IMR-90 (cell line): ENCODE results near the gene ZNF385C. TPM values are rescaled to one million over a fixed set of nuclear protein-coding genes. Genes with fewer than 3 reads are reported as not detected.

Source experiments
- ATAC-seq: fragments of 200-7000 bp; cut with Tn5 transposase; 2 replicates; pipeline ENCODE4 v1.9.1; 2020; ENCODE audit warnings: low read depth, mild to moderate bottlenecking, moderate library complexity
- BruUV-seq: library from RNA; stranded (reverse); fragments of 400-500 nt; replicated peaks from 2 replicates; lab custom pipeline; 2021; lab: Mats Ljungman, UMichigan
- CTCF ChIA-PET: fragments of 300-600 bp; formaldehyde crosslinking; extraction: SDS; loops from one replicate; lab custom pipeline; 2021; ENCODE audit warnings: antibody characterized with exemption; lab: Yijun Ruan, JAX
- POLR2A ChIA-PET: fragments of 300-600 bp; sonication (Branson Sonifier 250); formaldehyde crosslinking; loops from one replicate; lab custom pipeline; 2022; ENCODE audit warnings: antibody characterized with exemption; ENCODE audit not compliant: unreplicated experiment; lab: Charles Lee
- DNase-seq: peaks from one replicate; pipeline ENCODE4 v3.0.0; 2013
- H2AFZ ChIP-seq: replicated peaks from 2 replicates; pipeline ENCODE3; 2013; ENCODE audit warnings: low read length, mild to moderate bottlenecking; ENCODE audit not compliant: poor library complexity
- H2AK5ac ChIP-seq: 2 replicates; pipeline ENCODE4 v1.6.1; 2013; ENCODE audit warnings: low read depth, low read length, inconsistent platforms
- H2AK9ac ChIP-seq: replicated peaks from 2 replicates; pipeline ENCODE3; 2013; ENCODE audit warnings: mild to moderate bottlenecking, low read depth, low read length, moderate library complexity; ENCODE audit not compliant: poor library complexity
- H2BK120ac ChIP-seq: 2 replicates; pipeline ENCODE4 v1.6.1; 2013; ENCODE audit warnings: low read depth, low read length, inconsistent platforms
- H2BK15ac ChIP-seq: 3 replicates; pipeline ENCODE4 v1.6.1; 2013; ENCODE audit warnings: low read depth, low read length, inconsistent platforms
- H2BK20ac ChIP-seq: 2 replicates; pipeline ENCODE4 v1.6.1; 2013; ENCODE audit warnings: low read depth, mild to moderate bottlenecking, inconsistent platforms, low read length, moderate library complexity
- H2BK5ac ChIP-seq: 2 replicates; pipeline ENCODE4 v1.6.1; 2013; ENCODE audit warnings: mild to moderate bottlenecking, low read depth, low read length, inconsistent platforms; ENCODE audit not compliant: poor library complexity, severe bottlenecking
- H3K14ac ChIP-seq: replicated peaks from 2 replicates; pipeline ENCODE4 v1.6.1; 2013; ENCODE audit warnings: low read depth, low read length, inconsistent platforms
- H3K18ac ChIP-seq: 2 replicates; pipeline ENCODE4 v1.6.1; 2013; ENCODE audit warnings: low read depth, low read length, control low read depth
- H3K23ac ChIP-seq: 2 replicates; pipeline ENCODE4 v1.6.1; 2013; ENCODE audit warnings: low read depth, low read length, inconsistent platforms
- H3K27ac ChIP-seq: 2 replicates; pipeline ENCODE4 v1.5.1; 2013; ENCODE audit warnings: mild to moderate bottlenecking, control low read depth, low read length; ENCODE audit not compliant: insufficient read depth
- H3K27me3 ChIP-seq: 2 replicates; pipeline ENCODE4 v1.6.1; 2013; ENCODE audit warnings: low read length; ENCODE audit not compliant: control insufficient read depth, insufficient read depth
- H3K36me3 ChIP-seq: 2 replicates; pipeline ENCODE4 v1.6.1; 2013; ENCODE audit warnings: low read length, mixed read lengths; ENCODE audit not compliant: control insufficient read depth, insufficient read depth
- H3K4ac ChIP-seq: 2 replicates; pipeline ENCODE4 v1.6.1; 2013; ENCODE audit warnings: low read depth, low read length, inconsistent platforms
- H3K4me1 ChIP-seq: 2 replicates; pipeline ENCODE4 v1.6.1; 2013; ENCODE audit warnings: low read length, mixed read lengths; ENCODE audit not compliant: control insufficient read depth, insufficient read depth
- H3K4me2 ChIP-seq: 2 replicates; pipeline ENCODE4 v1.6.1; 2013; ENCODE audit warnings: low read depth, mild to moderate bottlenecking, control low read depth, low read length, moderate library complexity
- H3K4me3 ChIP-seq: 2 replicates; pipeline ENCODE4 v1.5.1; 2013; ENCODE audit warnings: low read depth, mild to moderate bottlenecking, control low read depth, low read length, moderate library complexity; ENCODE audit not compliant: insufficient read depth
- H3K56ac ChIP-seq: 2 replicates; pipeline ENCODE4 v1.6.1; 2013; ENCODE audit warnings: low read length, inconsistent platforms; ENCODE audit not compliant: insufficient read depth; ENCODE audit errors: extremely low read depth
- H3K79me1 ChIP-seq, 2 experiments: 2 replicates each; pipeline ENCODE4 v1.6.1; 2013; ENCODE audit warnings: low read length in 2 of 2, inconsistent platforms in 1 of 2, low read depth in 1 of 2
- H3K9ac ChIP-seq: 2 replicates; pipeline ENCODE4 v1.6.1; 2013; ENCODE audit warnings: low read depth, low read length, control low read depth
- H3K9me1 ChIP-seq: 2 replicates; pipeline ENCODE4 v1.6.1; 2013; ENCODE audit warnings: low read length, inconsistent platforms; ENCODE audit not compliant: insufficient read depth
- H3K9me3 ChIP-seq: 2 replicates; pipeline ENCODE4 v1.6.1; 2013; ENCODE audit warnings: low read length; ENCODE audit not compliant: control insufficient read depth, insufficient read depth
- H4K20me1 ChIP-seq: 2 replicates; pipeline ENCODE4 v1.6.1; 2013; ENCODE audit warnings: low read length, inconsistent platforms; ENCODE audit not compliant: insufficient read depth
- H4K5ac ChIP-seq: 2 replicates; pipeline ENCODE4 v1.6.1; 2013; ENCODE audit warnings: mild to moderate bottlenecking, low read depth, low read length, control low read depth
- H4K8ac ChIP-seq, 2 experiments: 2 replicates each; pipeline ENCODE4 v1.6.1; 2013; ENCODE audit warnings: low read depth in 2 of 2, low read length in 2 of 2, control low read depth in 1 of 2, inconsistent platforms in 1 of 2
- H4K91ac ChIP-seq: 2 replicates; pipeline ENCODE4 v1.6.1; 2013; ENCODE audit warnings: low read depth, low read length, inconsistent platforms; ENCODE audit not compliant: insufficient read depth
- RCOR1 ChIP-seq: IDR thresholded peaks from 2 replicates; pipeline ENCODE4 v1.6.1; 2012; ENCODE audit warnings: mild to moderate bottlenecking, low read length, improper control_type of control experiment; ENCODE audit not compliant: insufficient replicate concordance
- WGBS, 2 experiments: methylation state at CpG; one replicate each; pipeline versions ENCODE4 v1.1.5 to v1.1.7; 2013; ENCODE audit warnings: missing lambda C conversion rate in 2 of 2; ENCODE audit not compliant: insufficient read length in 1 of 2; ENCODE audit errors: extremely low coverage in 2 of 2; 5-methylcytosine and 5-hydroxymethylcytosine counted together
- dilution Hi-C: fragments of 300-500 bp; cut with HindIII; formaldehyde crosslinking; loops from one replicate; pipeline ENCODE4 v1.14.3; 2018; ENCODE audit warnings: low sequenced_read_pairs; ENCODE audit not compliant: unreplicated experiment
- in situ Hi-C: fragments of 300-500 bp; cut with MboI; formaldehyde crosslinking; loops from 3 replicates; pipeline ENCODE4 v1.14.3; 2019; ENCODE audit warnings: low sequenced_read_pairs, inconsistent platforms, mixed read lengths
- intact Hi-C: fragments of 100-400 bp; cut with micrococcal nuclease; formaldehyde crosslinking; loops from 2 replicates; pipeline ENCODE4 v1.10.0; 2022
- polyA plus RNA-seq, 3 experiments: library from polyadenylated mRNA; depleted of rRNA; stranded (reverse); fragments of >200 nt; gene quantifications; 2 replicates each; pipeline ENCODE4 v1.2.3, GENCODE V29; 2012; ENCODE audit warnings: low replicate concordance in 1 of 3
- total RNA-seq: library from RNA; depleted of rRNA; stranded (reverse); fragments of >200 nt; gene quantifications from 2 replicates; pipeline ENCODE4 v1.2.3, GENCODE V29; 2012

The ZNF385C gene
- total and polyA plus RNA-seq, 2 of the 4 experiments (the other 2 are of a cell fraction) = not detected

DNA sequence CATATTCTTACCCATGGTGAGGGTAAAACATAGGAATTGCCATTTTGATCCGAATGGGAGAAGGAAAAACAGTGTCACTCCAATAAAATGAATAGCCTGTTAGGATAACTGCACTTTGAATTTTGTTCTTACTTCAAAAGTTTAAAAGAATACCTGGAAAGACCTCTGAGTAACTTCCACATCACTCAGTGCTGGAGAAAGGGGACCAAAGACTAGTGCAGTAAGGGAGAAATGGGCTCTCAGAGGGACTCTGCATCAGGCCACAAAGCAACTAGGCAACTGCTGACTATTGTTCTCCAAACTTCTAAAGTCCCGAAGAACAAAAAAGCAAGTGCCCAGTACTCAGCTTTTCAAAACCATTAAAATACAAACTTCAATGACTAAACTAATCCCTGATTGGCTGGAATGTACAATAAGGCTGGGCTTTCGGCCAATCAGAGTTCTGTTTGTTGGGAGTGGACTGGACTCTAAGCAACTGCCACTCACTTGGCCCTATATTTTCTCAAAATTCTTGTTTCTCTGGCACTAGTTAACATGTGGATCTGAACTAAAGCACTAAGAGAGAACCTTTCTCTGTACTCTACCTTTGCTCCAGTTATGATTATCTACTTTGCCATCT, 87.3 kb downstream of the ZNF385C start:
- no peak overlapping the region for H3K27ac ChIP-seq
- WGBS, 2 experiments = no CpG with 5 or more reads among the region's 3 CpGs

More for the DNA sequence above, 87.3 kb downstream of the ZNF385C start:
- H2AK5ac ChIP-seq = no peak overlapping the region
- peaks cover under 1 to 53% of the 10 kb centered on the region in 2 experiments; a peak in 3 of 4 replicates for H3K79me1 ChIP-seq
- no peak overlapping the region for H2BK15ac ChIP-seq
- TF ChIP-seq RCOR1 = no peak
- ATAC-seq = no peak
- H3K4me2 ChIP-seq = no peak overlapping the region
- intact Hi-C loops = no loop called here
- H3K56ac ChIP-seq = no peak overlapping the region
- H3K9me3 ChIP-seq = no peaks in the 10 kb centered on the region
- H2AK9ac ChIP-seq = no peak overlapping the region
- no peaks in the 10 kb centered on the region for H3K36me3 ChIP-seq
- dilution Hi-C loops = no loop called here
- in situ Hi-C loops = no loop called here
- peak; percentile 22 for DNase-seq
- H3K4me1 ChIP-seq = no peaks in the 10 kb centered on the region; the same call in 1 of the 2 replicates
- no peak overlapping the region for H4K91ac ChIP-seq
- no peak overlapping the region for H3K4me3 ChIP-seq
- no peak overlapping the region for H3K23ac ChIP-seq
- no TSS peak for BruUV-seq
- H2AFZ ChIP-seq = no peak overlapping the region
- H2BK20ac ChIP-seq = no peak overlapping the region
- H4K8ac ChIP-seq = no peak overlapping the region
- no peaks in the 10 kb centered on the region; the same call in 1 of the 2 replicates for H3K9me1 ChIP-seq
- no peak overlapping the region for H3K14ac ChIP-seq
- no peak overlapping the region for H3K4ac ChIP-seq
- H4K20me1 ChIP-seq = peaks cover 56% of the 10 kb centered on the region
- CTCF ChIA-PET = no interaction called here
- no peak overlapping the region for H3K18ac ChIP-seq
- no peak overlapping the region for H4K5ac ChIP-seq
- H2BK5ac ChIP-seq = no peak overlapping the region
- H3K9ac ChIP-seq = no peak overlapping the region
- POLR2A ChIA-PET = no interaction called here
- no peaks in the 10 kb centered on the region for H3K27me3 ChIP-seq
- no peak overlapping the region for H2BK120ac ChIP-seq
